Measurements from ENCODE around the gene CUL7.

DNA sequence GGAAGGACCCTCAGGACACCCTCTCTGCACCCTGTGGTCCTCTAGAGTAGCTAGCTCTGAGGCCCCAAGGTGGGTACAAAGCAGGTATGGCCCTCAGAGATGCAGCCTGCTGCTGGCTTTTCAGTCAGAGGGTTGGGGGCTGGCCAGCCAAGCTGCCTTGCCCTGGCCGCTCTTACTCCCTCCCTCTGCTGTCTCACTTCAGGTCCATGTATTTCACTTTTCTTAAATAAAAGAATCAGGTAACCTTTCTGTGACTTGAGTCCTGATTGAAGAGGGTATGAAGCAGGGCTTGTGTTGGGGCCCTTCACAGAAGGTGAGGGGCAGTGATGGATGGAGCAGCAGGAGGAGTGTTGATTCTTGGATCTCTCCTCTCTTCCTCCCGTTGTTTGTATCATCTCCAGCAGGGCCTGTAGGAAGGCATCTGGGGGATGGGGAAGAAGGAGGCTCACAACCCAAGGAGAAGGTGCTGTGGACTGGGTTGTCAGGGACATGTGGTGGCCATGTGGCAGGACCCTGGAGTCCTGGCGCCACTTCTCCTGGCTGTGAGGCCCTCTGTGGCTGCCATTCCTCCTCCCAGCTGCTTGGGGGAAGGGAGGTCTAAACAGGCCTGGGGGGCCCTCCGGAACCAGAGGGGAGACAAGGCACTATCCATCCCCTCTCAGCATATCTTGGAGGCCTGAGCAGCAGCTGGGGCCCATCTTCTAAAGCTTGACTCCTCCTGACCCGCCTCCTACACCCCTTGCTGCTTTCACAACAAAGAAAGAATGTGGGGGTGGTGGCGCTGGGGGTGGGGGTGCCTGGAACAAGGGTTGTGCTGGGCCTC, 21.4 kb upstream of the CUL7 start:
- TF ChIP-seq POLR2A (IDR thresholded peaks at IDR 0.05): no peak
- TF ChIP-seq, protein P1, sequence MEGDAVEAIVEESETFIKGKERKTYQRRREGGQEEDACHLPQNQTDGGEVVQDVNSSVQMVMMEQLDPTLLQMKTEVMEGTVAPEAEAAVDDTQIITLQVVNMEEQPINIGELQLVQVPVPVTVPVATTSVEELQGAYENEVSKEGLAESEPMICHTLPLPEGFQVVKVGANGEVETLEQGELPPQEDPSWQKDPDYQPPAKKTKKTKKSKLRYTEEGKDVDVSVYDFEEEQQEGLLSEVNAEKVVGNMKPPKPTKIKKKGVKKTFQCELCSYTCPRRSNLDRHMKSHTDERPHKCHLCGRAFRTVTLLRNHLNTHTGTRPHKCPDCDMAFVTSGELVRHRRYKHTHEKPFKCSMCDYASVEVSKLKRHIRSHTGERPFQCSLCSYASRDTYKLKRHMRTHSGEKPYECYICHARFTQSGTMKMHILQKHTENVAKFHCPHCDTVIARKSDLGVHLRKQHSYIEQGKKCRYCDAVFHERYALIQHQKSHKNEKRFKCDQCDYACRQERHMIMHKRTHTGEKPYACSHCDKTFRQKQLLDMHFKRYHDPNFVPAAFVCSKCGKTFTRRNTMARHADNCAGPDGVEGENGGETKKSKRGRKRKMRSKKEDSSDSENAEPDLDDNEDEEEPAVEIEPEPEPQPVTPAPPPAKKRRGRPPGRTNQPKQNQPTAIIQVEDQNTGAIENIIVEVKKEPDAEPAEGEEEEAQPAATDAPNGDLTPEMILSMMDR (IDR thresholded peaks at IDR 0.05 in 4 of 5, conservative IDR thresholded peaks at IDR 0.05 in 1 of 5): no peak
